KMS-11 (cell line): ENCODE results near the gene GLIS1.

Experiments
- H2AFZ ChIP-seq: fragments of 200-600 bp; sonication (generic); 2 replicates; pipeline ENCODE4 v1.6.1; 2016; ENCODE audit warnings: antibody characterized with exemption, mixed run types, low read depth
- H3K27ac ChIP-seq: fragments of 200-600 bp; sonication (generic); 2 replicates; pipeline ENCODE4 v1.6.1; 2016; ENCODE audit warnings: mild to moderate bottlenecking, mixed run types
- H3K27me3 ChIP-seq: fragments of 200-600 bp; sonication (generic); 2 replicates; pipeline ENCODE4 v1.6.1; 2017; ENCODE audit warnings: mild to moderate bottlenecking, low read depth, mixed run types, moderate library complexity; ENCODE audit not compliant: insufficient read depth
- H3K36me3 ChIP-seq: fragments of 200-600 bp; sonication (generic); 2 replicates; pipeline ENCODE4 v1.6.1; 2017; ENCODE audit warnings: mild to moderate bottlenecking, mixed run types; ENCODE audit not compliant: insufficient read depth
- H3K4me1 ChIP-seq: fragments of 200-600 bp; sonication (generic); 2 replicates; pipeline ENCODE4 v1.6.1; 2016; ENCODE audit warnings: mild to moderate bottlenecking, low read depth, mixed run types; ENCODE audit not compliant: poor library complexity, severe bottlenecking
- H3K4me2 ChIP-seq: fragments of 200-600 bp; sonication (generic); 2 replicates; pipeline ENCODE4 v1.7.0; 2016; ENCODE audit warnings: mild to moderate bottlenecking, mixed run types
- H3K4me3 ChIP-seq: fragments of 200-600 bp; sonication (generic); IDR thresholded peaks from 2 replicates; pipeline ENCODE4 v1.6.1; 2017; ENCODE audit warnings: low read depth, low read length, mixed read lengths; ENCODE audit not compliant: insufficient read depth
- H3K79me2 ChIP-seq: fragments of 200-600 bp; sonication (generic); 2 replicates; pipeline ENCODE4 v1.6.1; 2016; ENCODE audit warnings: low read depth, mixed run types; ENCODE audit not compliant: insufficient read depth
- H3K9ac ChIP-seq: fragments of 200-600 bp; sonication (generic); 2 replicates; pipeline ENCODE4 v1.6.1; 2016; ENCODE audit warnings: mild to moderate bottlenecking, mixed run types
- H4K20me1 ChIP-seq: fragments of 200-600 bp; sonication (generic); 2 replicates; pipeline ENCODE4 v1.6.1; 2016; ENCODE audit warnings: mild to moderate bottlenecking, mixed run types; ENCODE audit not compliant: insufficient read depth
- TF ChIP-seq, protein P1 (sequence below): fragments of 200-600 bp; sonication (generic); conservative IDR thresholded peaks from 2 replicates; pipeline ENCODE4 v1.6.1; 2017; ENCODE audit warnings: low read depth, mild to moderate bottlenecking, antibody characterized with exemption, low read length, moderate library complexity, mixed read lengths

GLIS1 gene

DNA sequence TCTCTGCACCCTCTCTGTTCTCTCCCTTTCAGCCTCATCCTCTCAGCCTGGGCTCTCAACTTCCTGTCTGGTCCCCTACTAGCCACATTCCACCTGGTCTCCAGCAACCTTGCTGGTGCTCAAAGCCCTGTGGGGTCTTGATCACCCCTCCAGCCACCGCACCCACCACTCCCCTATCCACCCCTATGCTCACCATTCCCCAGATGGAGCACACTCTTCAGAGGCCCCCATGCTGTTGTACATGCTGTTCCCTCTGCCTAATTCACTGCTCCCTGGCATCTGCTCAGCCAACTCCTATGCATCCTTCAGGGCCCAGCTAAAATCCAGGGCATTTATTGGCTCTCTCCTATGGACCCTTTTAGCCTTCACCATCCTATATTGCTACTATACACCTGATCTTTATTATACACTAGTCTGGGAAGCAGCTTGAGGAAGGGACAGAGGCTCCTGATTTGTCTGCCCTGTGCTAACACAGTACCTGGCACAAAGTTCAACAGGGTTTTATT is 81.0 kb downstream of the GLIS1 start:
- Histone ChIP-seq H2AFZ (no peak overlapping the region), H3K4me2 (no peak overlapping the region), H3K4me3 (no peak overlapping the region), H3K9ac (no peak overlapping the region), H3K79me2 (no peaks in the 10 kb centered on the region), H3K4me1 (peaks cover 3% of the 10 kb centered on the region), H3K36me3 (no peaks in the 10 kb centered on the region), H3K27ac (no peak overlapping the region), H3K27me3 (no peaks in the 10 kb centered on the region), H4K20me1 (no peaks in the 10 kb centered on the region)
- TF ChIP-seq, protein P1, sequence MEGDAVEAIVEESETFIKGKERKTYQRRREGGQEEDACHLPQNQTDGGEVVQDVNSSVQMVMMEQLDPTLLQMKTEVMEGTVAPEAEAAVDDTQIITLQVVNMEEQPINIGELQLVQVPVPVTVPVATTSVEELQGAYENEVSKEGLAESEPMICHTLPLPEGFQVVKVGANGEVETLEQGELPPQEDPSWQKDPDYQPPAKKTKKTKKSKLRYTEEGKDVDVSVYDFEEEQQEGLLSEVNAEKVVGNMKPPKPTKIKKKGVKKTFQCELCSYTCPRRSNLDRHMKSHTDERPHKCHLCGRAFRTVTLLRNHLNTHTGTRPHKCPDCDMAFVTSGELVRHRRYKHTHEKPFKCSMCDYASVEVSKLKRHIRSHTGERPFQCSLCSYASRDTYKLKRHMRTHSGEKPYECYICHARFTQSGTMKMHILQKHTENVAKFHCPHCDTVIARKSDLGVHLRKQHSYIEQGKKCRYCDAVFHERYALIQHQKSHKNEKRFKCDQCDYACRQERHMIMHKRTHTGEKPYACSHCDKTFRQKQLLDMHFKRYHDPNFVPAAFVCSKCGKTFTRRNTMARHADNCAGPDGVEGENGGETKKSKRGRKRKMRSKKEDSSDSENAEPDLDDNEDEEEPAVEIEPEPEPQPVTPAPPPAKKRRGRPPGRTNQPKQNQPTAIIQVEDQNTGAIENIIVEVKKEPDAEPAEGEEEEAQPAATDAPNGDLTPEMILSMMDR: no peak

DNA sequence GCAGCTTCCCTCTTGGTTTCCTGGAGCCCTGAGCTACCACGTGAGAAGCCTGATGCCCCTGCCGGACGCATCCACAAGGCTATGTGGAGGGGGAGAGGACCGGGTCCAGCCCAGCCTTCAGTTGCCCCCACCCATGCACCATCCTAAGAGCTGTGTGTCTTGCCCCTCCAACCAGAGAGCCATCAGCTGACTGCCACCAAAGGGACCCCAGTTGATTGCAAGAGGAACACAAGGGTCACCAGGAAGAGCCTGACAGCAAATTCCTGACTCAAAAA is 81.5 kb downstream of the GLIS1 start:
- no peaks in the 10 kb centered on the region for H3K27me3 ChIP-seq
- no peaks in the 10 kb centered on the region for H3K79me2 ChIP-seq
- H3K27ac ChIP-seq: no peak overlapping the region
- no peak overlapping the region for H3K4me2 ChIP-seq
- H3K4me1 ChIP-seq: peaks cover 3% of the 10 kb centered on the region
- H4K20me1 ChIP-seq: no peaks in the 10 kb centered on the region
- no peak overlapping the region for H2AFZ ChIP-seq
- no peak overlapping the region for H3K4me3 ChIP-seq
- H3K9ac ChIP-seq: no peak overlapping the region
- TF ChIP-seq, protein P1: no peak
- no peaks in the 10 kb centered on the region for H3K36me3 ChIP-seq

- TF ChIP-seq, protein P1: no peak
- H3K79me2 ChIP-seq: no peaks in the 10 kb centered on the region
- peaks cover 3% of the 10 kb centered on the region for H3K4me1 ChIP-seq
- no peak overlapping the region for H3K4me2 ChIP-seq
- no peak overlapping the region for H3K27ac ChIP-seq
- H3K9ac ChIP-seq: no peak overlapping the region
- no peaks in the 10 kb centered on the region for H3K36me3 ChIP-seq
- H4K20me1 ChIP-seq: no peaks in the 10 kb centered on the region
- no peaks in the 10 kb centered on the region for H3K27me3 ChIP-seq
- no peak overlapping the region for H2AFZ ChIP-seq
- no peak overlapping the region for H3K4me3 ChIP-seq
These were observed 82.0 kb downstream of the GLIS1 start for GRCh38 chr1:53656747-53657530.

DNA sequence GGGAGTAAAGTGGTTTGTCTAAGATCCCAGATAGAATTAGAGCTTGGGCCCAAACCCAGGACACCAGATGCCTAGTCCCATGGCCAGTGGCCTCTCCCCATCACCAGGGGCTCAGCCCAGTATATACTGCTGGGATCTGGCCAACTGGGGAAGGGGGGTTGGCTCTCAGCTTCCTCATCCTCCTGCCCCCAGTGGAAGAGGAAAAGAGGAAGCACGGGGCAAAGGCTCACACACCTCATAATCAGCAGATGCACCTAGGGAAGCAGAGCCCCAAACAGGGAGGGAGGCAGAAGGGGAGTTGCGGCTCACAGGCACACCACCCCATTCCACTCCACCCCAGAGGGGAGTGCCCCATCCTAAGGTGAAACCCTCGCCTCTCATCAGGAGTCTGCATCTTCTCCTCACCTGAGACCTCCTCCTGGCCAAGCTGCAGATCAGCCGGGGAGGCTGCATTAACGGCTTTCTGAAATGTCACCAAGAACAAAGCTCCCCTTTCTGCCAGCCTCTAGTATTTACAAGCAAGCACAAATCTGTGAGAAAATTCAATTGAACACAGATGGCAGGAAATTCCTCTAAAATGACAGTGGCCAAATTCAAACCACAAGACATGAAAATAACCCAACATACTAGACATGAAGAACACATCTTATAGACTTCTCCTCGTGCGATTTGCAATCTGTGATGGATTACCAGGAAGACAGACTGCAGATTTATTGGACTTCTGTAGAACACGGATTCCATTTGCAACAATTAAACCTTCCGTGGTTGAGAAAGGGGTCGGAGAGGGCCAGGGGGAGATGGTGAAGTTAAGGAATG is 82.8 kb downstream of the GLIS1 start:
- H2AFZ ChIP-seq: no peak overlapping the region
- no peaks in the 10 kb centered on the region for H3K27me3 ChIP-seq
- no peaks in the 10 kb centered on the region for H3K79me2 ChIP-seq
- no peak overlapping the region for H3K27ac ChIP-seq
- TF ChIP-seq, protein P1: no peak
- no peak overlapping the region for H3K4me3 ChIP-seq
- no peak overlapping the region for H3K4me2 ChIP-seq
- no peak overlapping the region for H3K9ac ChIP-seq
- peaks cover 3% of the 10 kb centered on the region for H3K4me1 ChIP-seq
- no peaks in the 10 kb centered on the region for H3K36me3 ChIP-seq
- H4K20me1 ChIP-seq: no peaks in the 10 kb centered on the region
